HG03460 (cell line): ENCODE results near the gene CHST3.
"Not testable (repeated sequence)": the region's sequence is repeated elsewhere in the genome, so short reads cannot be mapped to it uniquely, and the experiment has no call there.

Experiments used
- ATAC-seq: cut with Tn5 transposase; IDR thresholded peaks from one replicate; pipeline ENCODE4 v1.9.1; 2021; ENCODE audit not compliant: unreplicated experiment

CHST3 gene

GRCh38 chr10:71964098-71964742 lies at the start of gene CHST3:
CHST3 (plus strand) TSS chr10:71964395; CDS start chr10:72005843, 41,448 bp downstream.
- no peak for ATAC-seq

GRCh38 chr10:71916827-71917226 lies 47.4 kb upstream of the CHST3 start:
- no peak for ATAC-seq

- ATAC-seq, result no peak
Measured at GRCh38 chr10:71918992-71919391, 45.2 kb upstream of the CHST3 start.

- ATAC-seq, result not testable (repeated sequence)
Measured at GRCh38 chr10:71919956-71920539, 44.1 kb upstream of the CHST3 start.

GRCh38 chr10:71920540-71921323 lies 43.5 kb upstream of the CHST3 start:
- no peak for ATAC-seq

GRCh38 chr10:71921324-71922027 lies 42.7 kb upstream of the CHST3 start:
- ATAC-seq, result no peak

GRCh38 chr10:71923138-71923692 lies 41.0 kb upstream of the CHST3 start:
- ATAC-seq, result no peak

- no peak for ATAC-seq
Measured at GRCh38 chr10:71924771-71925170, 39.4 kb upstream of the CHST3 start.

GRCh38 chr10:71927159-71927558 lies 37.0 kb upstream of the CHST3 start:
- ATAC-seq, result no peak

- ATAC-seq, result no peak
Measured at GRCh38 chr10:71927776-71928592, 36.2 kb upstream of the CHST3 start.

GRCh38 chr10:71931295-71931694 lies 32.9 kb upstream of the CHST3 start:
- no peak for ATAC-seq

GRCh38 chr10:71933651-71934050 lies 30.5 kb upstream of the CHST3 start:
- no peak for ATAC-seq

GRCh38 chr10:71938211-71938610 lies 26.0 kb upstream of the CHST3 start:
- ATAC-seq, result no peak

- ATAC-seq, result no peak
Measured at GRCh38 chr10:71939304-71939703, 24.9 kb upstream of the CHST3 start.

- no peak for ATAC-seq
Measured at GRCh38 chr10:71939861-71940474, 24.2 kb upstream of the CHST3 start.

GRCh38 chr10:71940752-71941151 lies 23.4 kb upstream of the CHST3 start:
- ATAC-seq, result no peak

GRCh38 chr10:71941318-71941717 lies 22.9 kb upstream of the CHST3 start:
- ATAC-seq, result no peak

- no peak for ATAC-seq
Measured at GRCh38 chr10:71945819-71946474, 18.2 kb upstream of the CHST3 start.

GRCh38 chr10:71946700-71947099 lies 17.5 kb upstream of the CHST3 start:
- ATAC-seq, result no peak
